GM18526 (cell line): ENCODE measurements around the gene LRRIQ1.

ENCODE experiments used
- POLR2A ChIP-seq: IDR thresholded peaks from 3 replicates; pipeline ENCODE4 v1.6.1; 2011; ENCODE audit not compliant: insufficient read length; ENCODE audit errors: extremely low read depth

Gene LRRIQ1

DNA sequence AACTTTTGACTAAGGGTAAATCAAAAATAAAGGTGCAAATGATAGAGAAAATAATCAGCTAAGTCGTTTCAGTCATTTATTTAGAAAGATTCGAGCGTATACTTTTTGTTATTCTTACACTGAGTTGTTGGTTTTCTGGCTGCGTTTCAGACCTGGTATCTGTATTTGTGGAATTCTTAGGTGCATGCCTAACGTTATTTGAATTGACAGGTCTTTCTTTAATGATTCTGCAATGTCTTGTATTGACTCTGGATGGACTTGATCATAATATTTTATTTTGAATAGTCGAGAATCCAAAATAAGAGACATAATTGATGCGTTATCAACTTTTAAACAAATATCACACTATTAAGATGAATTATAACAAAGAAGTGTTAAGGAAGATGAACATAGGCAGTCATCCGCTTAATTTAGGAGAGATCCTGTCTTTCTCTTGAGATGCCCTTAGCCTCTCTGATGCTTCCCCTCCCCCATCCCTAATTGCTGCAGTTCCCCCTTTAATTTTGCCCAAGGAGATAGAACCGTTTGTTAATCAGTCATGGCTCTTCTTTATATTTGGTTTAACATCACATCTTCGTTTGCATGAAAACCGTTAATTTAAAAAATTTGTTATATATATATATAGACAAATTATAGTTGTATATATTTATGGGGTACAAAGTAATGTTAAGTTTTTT, 245.6 kb downstream of the LRRIQ1 start:
- TF ChIP-seq POLR2A: no peak

DNA sequence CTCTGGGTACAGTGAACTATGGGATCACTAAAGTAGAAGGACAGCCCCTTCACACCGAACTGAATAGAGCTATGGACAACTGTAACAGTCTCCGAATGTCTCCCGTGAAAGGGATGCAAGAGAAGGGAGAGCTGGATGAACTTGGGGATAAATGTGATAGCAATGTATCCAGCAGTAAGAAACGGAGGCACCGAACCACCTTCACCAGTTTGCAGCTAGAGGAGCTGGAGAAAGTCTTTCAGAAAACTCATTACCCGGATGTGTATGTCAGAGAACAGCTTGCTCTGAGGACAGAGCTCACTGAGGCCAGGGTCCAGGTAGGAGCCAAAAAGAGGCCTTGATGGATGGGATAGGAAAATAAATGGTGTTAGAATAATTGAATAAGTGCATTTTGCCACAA, 247.4 kb downstream of the LRRIQ1 start:
- no peak for TF ChIP-seq POLR2A
